HG02571 (cell line): ENCODE data around the gene MDH2.
"Not testable (repeated sequence)": the region's sequence is repeated elsewhere in the genome, so short reads cannot be mapped to it uniquely, and the experiment has no call there.

Experiments used
- ATAC-seq: cut with Tn5 transposase; IDR thresholded peaks from one replicate; pipeline ENCODE4 v1.9.1; 2021; ENCODE audit warnings: mild to moderate bottlenecking, moderate library complexity; ENCODE audit not compliant: unreplicated experiment

The MDH2 gene, protein sequence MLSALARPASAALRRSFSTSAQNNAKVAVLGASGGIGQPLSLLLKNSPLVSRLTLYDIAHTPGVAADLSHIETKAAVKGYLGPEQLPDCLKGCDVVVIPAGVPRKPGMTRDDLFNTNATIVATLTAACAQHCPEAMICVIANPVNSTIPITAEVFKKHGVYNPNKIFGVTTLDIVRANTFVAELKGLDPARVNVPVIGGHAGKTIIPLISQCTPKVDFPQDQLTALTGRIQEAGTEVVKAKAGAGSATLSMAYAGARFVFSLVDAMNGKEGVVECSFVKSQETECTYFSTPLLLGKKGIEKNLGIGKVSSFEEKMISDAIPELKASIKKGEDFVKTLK

GRCh38 chr7:76047811-76048667 lies at the start of gene MDH2, which contains the start of gene STYXL1:
MDH2 (plus strand) TSS chr7:76048106; CDS start chr7:76048161, 55 bp downstream.
STYXL1 (minus strand) TSS chr7:76048000; CDS start chr7:76030523, 17,477 bp downstream.
- peak; percentile 91 for ATAC-seq

DNA sequence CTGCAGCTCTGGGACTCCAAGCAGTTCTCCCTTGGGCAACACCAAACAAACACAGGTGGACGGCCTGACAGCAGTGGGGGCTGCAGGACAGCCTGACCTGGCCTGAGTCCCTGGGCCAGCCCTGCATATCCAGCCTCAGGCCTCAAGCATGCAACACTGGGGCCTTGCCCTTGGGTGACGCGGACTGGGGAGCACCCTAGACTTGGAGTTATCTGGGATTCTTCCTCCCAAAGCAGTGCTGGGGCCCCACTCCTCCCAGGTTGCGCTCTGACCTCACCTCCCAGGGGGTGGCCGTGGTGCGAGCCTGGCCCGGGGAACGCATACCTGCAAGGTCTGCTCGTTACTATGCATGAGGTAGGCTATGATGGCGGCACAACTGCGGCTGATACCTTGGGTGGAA lies 47.3 kb upstream of the MDH2 start:
- ATAC-seq = no peak

DNA sequence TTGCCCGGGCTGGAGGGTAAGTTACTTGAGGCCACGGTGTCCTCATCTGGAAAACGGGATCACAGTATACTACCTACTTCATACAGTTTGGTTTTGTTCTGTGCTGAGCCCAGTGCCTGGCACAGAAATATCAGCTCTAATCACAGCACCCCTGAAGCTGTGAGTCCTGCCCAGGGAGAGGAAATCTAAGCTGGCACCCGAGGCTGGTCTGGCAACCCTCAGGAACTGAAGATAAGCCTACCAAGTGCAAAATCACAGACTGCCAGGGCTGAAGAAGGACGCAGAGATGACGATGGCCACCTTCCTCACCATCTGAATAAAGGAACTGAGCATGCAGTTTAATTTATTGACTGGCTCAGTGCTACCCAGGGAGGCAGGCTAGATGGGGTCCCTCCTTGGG lies 45.8 kb upstream of the MDH2 start:
- ATAC-seq = no peak

GRCh38 chr7:76002822-76003221 lies 45.1 kb upstream of the MDH2 start:
- no peak for ATAC-seq

DNA sequence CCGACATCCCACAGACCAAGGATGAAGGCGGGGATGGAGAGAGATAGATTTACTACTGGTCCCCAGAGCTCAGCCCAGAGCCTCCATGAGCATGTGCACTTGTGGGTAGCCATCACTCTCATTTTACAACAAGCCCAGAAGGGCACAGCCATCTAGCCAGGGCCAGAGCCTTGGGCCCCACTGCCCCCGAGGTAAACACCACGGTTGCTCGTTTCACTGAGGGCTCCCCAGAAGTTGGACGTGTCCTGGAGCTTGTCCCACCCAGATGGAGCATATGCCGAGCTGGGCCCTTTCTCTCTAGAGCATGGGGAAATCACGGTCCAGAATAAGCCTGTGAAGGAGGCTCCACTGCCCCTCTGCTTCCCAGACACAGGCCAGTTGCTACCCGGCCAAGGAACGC lies 44.6 kb upstream of the MDH2 start:
- no peak for ATAC-seq

DNA sequence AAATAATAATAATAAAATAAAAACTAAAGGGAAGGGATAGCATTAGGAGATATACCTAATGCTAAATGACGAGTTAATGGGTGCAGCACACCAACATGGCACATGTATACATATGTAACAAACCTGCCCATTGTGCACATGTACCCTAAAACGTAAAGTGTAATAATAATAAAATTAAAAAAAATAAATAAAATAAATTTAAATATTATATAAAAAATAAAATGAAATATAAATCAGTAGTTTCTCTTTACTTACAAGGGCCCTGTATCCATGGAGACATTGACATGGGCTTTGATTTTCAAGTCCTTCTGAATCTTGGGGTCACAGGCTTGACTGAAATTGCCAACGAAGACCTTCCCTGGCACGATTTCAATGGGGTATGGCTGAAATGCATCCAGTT lies 42.9 kb upstream of the MDH2 start:
- not testable (repeated sequence) for ATAC-seq

DNA sequence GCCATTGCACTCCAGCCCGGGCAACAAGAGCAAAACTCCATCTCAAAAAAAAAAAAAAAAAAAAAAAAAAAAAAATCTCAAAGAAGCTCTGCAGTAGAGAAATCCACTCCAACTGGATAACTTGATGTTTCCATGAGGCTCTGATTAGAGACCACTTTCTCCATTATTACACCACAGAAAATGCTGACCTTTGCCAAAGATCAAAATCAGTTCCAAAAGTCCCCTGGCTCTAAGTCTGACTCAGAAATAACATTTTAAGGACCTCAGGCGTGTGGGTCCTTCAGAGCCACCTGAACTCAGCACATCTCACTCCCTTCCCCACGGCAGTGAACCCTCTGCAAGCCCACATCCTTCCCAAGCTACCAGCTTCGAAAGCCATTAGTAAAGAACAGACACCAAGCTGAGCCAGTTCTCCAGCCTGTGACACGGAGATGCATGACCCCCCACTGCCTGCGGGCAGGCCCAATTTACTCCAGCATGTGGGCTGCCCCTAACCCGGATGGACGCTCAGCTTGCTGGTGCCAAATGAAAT lies 39.7 kb upstream of the MDH2 start:
- no peak for ATAC-seq

GRCh38 chr7:76009672-76010600 lies 38.0 kb upstream of the MDH2 start:
- ATAC-seq = no peak

- no peak for ATAC-seq
These were observed 36.5 kb upstream of the MDH2 start for GRCh38 chr7:76011442-76011861.

DNA sequence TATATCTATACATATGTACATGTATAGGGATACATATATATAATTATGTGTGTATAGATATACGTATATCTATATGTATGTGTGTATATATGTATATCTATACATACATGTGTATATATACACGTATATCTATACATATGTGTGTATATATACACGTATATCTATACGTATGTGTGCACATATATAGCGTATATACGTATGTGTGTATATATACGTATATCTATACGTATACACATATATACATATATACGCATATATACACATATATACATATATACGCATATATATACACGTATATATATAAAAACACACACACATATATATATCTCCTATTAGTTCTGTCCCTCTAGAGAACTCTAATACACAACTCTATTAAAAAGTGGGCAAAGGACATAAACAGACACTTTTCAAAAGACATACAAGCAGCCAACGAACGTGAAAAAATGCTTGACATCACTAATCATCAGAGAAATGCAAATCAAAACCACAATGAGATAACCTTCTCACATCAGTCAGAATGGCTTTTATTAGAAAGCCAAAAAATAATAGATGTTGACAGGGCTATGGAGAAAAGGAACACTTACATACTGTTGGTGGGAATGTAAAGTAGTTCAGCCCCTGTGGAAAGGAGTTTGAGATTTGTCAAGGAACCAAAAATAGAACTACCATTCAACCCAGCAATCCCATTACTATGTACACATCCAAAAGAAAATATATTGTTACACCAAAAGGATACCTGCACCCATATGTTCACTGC lies 31.5 kb upstream of the MDH2 start:
- ATAC-seq = no peak

DNA sequence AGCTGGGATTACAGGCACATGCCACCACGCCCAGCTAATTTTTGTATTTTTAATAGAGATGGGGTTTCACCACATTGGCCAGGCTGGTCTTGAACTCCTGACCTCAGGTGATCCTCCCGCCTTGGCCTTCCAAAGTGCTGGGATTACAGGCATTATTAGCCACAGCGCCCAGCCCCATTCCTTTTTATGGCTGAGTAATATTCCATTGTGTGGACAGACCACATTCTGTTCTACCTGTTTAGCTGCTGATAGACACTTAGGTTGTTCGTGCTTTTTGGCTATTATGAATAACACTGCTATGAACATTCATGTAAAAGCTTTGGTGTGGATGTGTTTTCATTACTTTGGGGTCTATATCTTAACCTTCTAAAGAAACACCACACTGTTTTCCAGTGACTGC lies 29.4 kb upstream of the MDH2 start:
- ATAC-seq = not testable (repeated sequence)

DNA sequence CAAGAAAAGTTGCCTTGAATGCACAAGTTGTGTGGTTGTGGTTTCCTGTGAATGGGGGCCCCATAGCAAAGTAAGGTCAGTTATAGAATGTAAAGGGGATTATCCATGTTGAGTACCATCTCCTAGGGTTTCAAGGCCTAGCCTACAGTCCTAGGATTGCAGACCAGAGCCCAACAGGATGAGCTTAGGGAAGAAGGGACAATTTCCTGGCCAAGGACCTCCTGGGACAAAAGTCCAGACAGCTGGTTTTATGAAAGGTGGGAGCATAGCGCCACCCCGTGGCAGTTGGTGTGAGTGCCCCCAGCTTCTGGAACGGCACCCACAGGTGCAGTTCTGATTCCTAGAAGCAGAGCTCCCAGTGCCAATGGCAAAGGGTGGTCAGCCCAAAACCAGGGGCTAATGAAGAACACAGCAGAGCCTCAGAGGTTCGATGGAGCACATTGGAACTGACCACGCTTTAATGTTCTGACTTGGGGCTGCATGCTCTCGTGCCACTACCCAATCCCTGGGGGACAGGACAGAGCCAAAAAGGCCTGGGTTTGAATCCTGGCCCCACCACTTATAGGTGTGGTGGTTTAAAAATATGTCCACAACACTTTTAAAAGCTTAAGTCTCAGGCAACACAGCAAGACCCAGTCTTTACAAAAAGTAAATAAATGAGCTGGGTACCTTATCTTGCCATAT lies 27.7 kb upstream of the MDH2 start:
- ATAC-seq = no peak

- ATAC-seq = no peak
These were observed 25.7 kb upstream of the MDH2 start for GRCh38 chr7:76022026-76022780.

GRCh38 chr7:76023002-76023401 lies 24.9 kb upstream of the MDH2 start:
- ATAC-seq = no peak

DNA sequence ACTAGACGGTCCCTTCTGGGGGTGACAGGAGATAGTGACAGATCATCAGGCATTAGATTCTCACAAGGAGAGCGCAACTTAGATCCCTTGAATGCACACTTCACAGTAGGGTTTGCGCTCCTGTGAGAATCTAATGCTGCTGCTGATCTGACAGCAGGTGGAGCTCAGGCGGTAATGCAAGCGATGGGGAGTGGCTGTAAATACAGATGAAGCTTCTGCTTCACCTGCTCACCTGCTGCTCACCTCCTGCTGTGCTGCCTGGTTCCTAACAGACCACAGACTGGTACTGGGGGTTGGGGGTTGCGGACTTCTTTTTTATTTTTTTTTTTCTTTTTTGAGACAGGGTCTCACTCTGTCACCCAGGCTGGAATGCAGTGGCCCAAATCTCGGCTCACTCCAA lies 18.2 kb upstream of the MDH2 start:
- not testable (repeated sequence) for ATAC-seq

- no peak for ATAC-seq
These were observed 15.9 kb upstream of the MDH2 start for GRCh38 chr7:76031964-76032363.

DNA sequence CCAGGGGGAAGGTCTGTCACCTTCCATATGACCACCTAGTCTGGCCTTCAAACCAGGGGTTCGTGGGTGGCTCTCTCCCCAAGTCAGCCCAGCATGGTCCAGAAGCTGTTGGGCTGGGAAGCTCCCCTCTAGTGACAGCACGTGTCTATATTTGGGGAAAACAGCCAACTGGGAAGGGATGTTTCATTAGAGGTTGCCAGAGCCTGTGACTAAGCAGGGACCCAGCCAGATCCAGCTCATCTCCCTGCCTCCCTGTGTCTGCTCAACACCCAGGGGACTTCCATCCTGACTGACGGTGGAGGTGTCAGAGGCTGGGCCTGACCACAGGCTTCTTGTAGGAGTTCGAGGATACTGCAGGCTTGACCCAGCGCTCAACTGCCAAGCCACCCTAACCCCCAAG lies 10.6 kb upstream of the MDH2 start:
- ATAC-seq = no peak

DNA sequence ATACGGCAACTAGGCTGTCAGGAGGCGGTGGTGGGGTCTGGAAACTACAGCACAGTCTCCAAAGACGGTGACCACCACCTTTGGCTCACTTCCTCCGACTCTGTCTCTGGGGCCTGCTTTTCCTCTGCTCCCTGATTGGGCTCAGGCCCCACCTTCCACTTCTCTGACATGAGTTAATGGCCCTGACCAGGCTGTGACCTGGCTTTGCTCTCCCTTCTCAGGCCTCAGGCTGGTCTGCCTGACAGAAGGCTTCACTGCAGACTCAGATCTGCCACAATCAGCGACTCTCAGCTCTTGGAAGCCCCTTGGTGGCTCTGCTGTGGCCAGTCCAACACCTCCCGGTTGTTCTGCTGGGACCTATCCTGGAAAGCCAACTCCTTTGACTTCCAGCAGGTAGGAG lies 7.8 kb upstream of the MDH2 start:
- ATAC-seq = no peak
